ENCODE measurements around the gene GAS7. TPM values are rescaled to one million over a fixed set of nuclear protein-coding genes. Genes with fewer than 3 reads are reported as not detected.

The GAS7 gene
- total and polyA plus RNA-seq, 7 donors: 6.5 to 67.6 (median 35.1) TPM

DNA sequence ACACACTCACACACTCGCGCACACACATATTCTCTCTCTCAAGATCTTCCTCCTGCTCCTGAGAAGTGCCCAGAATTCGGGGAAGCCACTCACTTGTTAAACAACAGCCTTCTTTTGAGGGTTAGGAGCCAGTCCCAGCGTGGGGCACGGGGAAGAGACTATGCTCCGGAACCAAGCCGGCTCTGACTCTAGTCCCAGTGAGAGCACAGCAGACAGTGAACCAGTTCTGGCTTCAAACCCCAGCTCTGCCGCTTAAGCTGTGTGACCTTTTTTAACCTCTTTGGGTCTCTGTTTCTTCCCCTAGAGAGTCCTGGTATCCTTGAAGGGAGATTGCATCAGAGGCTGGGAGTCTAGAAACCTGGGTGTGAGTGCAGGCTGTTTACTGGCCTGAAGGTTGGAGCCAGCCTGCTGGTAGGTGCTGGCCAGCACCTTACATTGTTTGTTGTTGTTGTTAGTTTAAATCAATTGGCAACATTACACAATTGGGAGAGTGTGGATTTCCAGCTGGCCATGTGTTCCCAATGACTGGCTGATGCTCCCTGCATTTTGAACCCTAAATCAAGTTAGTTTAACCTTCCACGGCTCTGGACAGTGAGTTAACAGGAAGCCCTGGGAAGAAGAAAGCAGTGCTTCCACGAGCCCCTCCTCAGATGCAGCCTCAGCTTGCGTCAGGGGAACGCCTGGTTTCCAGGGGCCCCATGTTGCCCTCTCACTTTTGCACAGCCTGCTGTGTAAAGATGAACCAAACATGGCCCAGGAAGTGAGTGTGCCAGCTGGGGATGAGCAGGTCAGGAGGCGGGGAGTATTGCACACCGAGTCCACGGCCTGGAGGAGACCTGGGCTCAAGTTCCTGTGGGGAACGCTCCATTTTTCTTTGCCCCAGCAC lies 71.5 kb downstream of the GAS7 start:
- Histone ChIP-seq H3K9me3 (no peaks in the 10 kb centered on the region), H3K4me1 (peaks cover 0 to 31% (median 20%) of the 10 kb centered on the region in 4 donors), H3K27ac (peak overlapping the region; percentile 63 to 81 (median 74)), H3K27me3 (no peaks in the 10 kb centered on the region), H3K4me3 (no peak overlapping the region), H3K36me3 (no peaks in the 10 kb centered on the region)
- 57 to 68% methylated on average over 16 of the region's 16 CpGs for WGBS, 2 donors
- TF ChIP-seq EP300 (IDR thresholded peaks at IDR 0.05) (no peak), POLR2AphosphoS5 (IDR thresholded peaks at IDR 0.05) (peak in 1 of 4 donors; percentile 14)
- DNase-seq: peak; percentile 82
- intact Hi-C loops (cut with DNase I): loop anchor here (5.0 kb wide), 1 partner anchor 90 kb away; no protein-coding TSS in a partner anchor

DNA sequence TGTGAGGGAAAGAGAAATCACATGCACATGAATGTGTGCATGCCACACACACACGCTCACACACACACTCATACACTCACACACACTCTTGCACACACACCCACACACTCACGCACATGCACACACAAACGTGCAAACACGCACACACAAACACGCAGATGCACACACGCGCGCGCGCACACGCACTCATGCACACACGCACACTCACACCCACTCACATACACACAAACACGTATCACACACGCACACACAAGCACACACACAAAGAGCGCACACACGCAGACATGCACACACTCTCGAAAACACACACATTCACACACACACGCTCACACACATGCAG lies 72.2 kb downstream of the GAS7 start:
- TF ChIP-seq POLR2A (IDR thresholded peaks at IDR 0.05) (no peak), POLR2AphosphoS5 (IDR thresholded peaks at IDR 0.05) (no peak), EP300 (IDR thresholded peaks at IDR 0.05) (no peak), CTCF (IDR thresholded peaks at IDR 0.05) (no peak)
- Histone ChIP-seq H3K4me3 (no peak overlapping the region), H3K4me1 (peaks cover 0 to 37% (median 25%) of the 10 kb centered on the region in 4 donors), H3K27me3 (no peaks in the 10 kb centered on the region), H3K27ac (peak overlapping the region; percentile 63 to 81 (median 74)), H3K36me3 (no peaks in the 10 kb centered on the region), H3K9me3 (no peaks in the 10 kb centered on the region)
- no peak for DNase-seq
- intact Hi-C loops (cut with DNase I): loop anchor here (5.0 kb wide), 1 partner anchor 89 kb away; no protein-coding TSS in a partner anchor
- 75 to 83% methylated on average over 18 of the region's 18 CpGs for WGBS, 2 donors

DNA sequence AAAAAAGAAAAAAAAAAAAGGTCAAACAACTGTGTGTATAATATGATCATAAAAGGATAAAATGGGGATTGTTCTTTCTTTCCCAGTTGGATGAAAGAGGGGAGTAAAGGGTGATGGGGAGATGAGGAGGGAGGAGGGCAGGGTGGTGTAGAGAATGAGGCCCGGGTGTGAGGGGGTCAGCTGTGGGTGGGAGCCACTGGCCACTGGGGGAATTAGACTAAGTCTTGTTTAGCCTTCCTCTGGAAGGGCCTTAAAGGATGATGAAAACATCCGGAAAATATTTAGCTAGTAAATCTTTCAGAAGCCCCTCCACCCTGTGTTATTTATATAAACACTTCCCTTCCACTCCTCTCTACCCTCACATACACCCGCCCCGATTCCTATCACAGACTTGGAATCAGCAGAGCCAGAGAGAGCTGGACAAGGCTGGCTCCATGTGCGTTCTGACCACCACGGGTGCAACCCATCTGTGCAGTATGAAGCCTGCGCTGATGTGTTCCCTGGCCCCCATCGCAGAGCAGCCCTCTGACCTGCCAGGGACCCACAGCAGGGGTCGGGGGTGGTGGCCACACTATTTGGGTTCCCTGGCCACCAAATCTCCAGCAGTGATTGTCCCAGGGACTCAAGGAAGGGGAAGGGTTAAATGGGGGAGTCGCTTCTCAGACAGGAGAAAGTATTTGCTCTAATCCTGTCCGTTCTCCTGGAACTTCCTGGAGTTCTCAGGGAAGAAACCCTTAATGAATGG lies 72.7 kb downstream of the GAS7 start:
- no peaks in the 10 kb centered on the region for H3K36me3 ChIP-seq
- intact Hi-C loops (cut with DNase I): loop anchor here (5.0 kb wide), 1 partner anchor 88 kb away; no protein-coding TSS in a partner anchor
- WGBS, 2 donors: 63 to 71% methylated on average over 11 of the region's 11 CpGs
- peaks cover 0 to 43% (median 30%) of the 10 kb centered on the region in 4 donors for H3K4me1 ChIP-seq
- no peak for DNase-seq
- TF ChIP-seq EP300 (IDR thresholded peaks at IDR 0.05): no peak
- no peak for TF ChIP-seq POLR2A (IDR thresholded peaks at IDR 0.05)
- TF ChIP-seq POLR2AphosphoS5 (IDR thresholded peaks at IDR 0.05): no peak
- TF ChIP-seq CTCF (IDR thresholded peaks at IDR 0.05): no peak
- no peak overlapping the region for H3K4me3 ChIP-seq
- H3K27me3 ChIP-seq: no peaks in the 10 kb centered on the region
- H3K27ac ChIP-seq: peak overlapping the region; percentile 53 to 81 (median 68)
- no peaks in the 10 kb centered on the region for H3K9me3 ChIP-seq

DNA sequence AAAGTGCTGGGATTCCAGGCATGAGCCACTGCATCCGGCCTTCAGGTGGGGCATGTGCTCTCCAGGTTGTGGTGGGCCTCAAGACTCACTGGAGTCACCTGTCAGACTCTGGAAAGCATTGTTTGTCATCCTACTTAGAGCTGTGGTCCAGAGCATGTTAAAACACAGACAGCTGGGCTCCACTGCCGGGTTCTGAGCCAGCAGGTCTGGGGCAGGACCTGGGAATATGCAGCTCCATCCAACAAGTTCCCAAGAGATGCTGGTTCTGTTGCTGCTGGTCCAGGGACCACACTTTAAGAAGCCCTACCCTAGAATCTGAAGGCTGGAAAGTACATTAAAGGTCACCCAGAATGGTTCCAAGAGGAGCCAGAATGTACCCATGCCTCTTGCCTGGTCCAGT lies 75.3 kb downstream of the GAS7 start:
- intact Hi-C loops (cut with DNase I): no loop called here
- H3K27ac ChIP-seq: peak overlapping the region; percentile 19 to 81 (median 48)
- no peak for TF ChIP-seq POLR2AphosphoS5 (IDR thresholded peaks at IDR 0.05)
- no peaks in the 10 kb centered on the region for H3K27me3 ChIP-seq
- no peaks in the 10 kb centered on the region for H3K9me3 ChIP-seq
- DNase-seq: no peak
- H3K36me3 ChIP-seq: no peaks in the 10 kb centered on the region
- H3K4me1 ChIP-seq: peaks cover 0 to 47% (median 44%) of the 10 kb centered on the region in 4 donors
- no peak overlapping the region for H3K4me3 ChIP-seq
- 84 to 91% methylated on average over 2 of the region's 2 CpGs for WGBS, 2 donors

GRCh38 chr17:10121971-10122707 lies 76.3 kb downstream of the GAS7 start:
- peaks cover 0 to 45% (median 38%) of the 10 kb centered on the region in 4 donors for H3K4me1 ChIP-seq
- peak; percentile 60 for DNase-seq
- intact Hi-C loops (cut with DNase I): no loop called here

More at GRCh38 chr17:10121971-10122707, 76.3 kb downstream of the GAS7 start:
- Histone ChIP-seq H3K27ac (peak overlapping the region in 2 of 4 donors; percentile 19 to 81), H3K9me3 (no peaks in the 10 kb centered on the region), H3K27me3 (no peaks in the 10 kb centered on the region), H3K4me3 (no peak overlapping the region), H3K36me3 (no peaks in the 10 kb centered on the region)
- WGBS, 2 donors: 55 to 73% methylated on average over 17 of the region's 17 CpGs
- TF ChIP-seq POLR2AphosphoS5 (IDR thresholded peaks at IDR 0.05) (no peak), POLR2A (IDR thresholded peaks at IDR 0.05) (no peak), EP300 (IDR thresholded peaks at IDR 0.05) (no peak), CTCF (IDR thresholded peaks at IDR 0.05) (no peak)
